ENCODE measurements around the gene NEK10.
"Not testable (repeated sequence)": the region's sequence is repeated elsewhere in the genome, so short reads cannot be mapped to it uniquely, and the experiment has no call there.

The NEK10 gene

GRCh38 chr3:27354588-27355203 lies 14.5 kb downstream of the NEK10 start:
- DNase-seq (ENCODE audit: low read depth in 3 of 3, low spot score in 1 of 3), result no peak

DNA sequence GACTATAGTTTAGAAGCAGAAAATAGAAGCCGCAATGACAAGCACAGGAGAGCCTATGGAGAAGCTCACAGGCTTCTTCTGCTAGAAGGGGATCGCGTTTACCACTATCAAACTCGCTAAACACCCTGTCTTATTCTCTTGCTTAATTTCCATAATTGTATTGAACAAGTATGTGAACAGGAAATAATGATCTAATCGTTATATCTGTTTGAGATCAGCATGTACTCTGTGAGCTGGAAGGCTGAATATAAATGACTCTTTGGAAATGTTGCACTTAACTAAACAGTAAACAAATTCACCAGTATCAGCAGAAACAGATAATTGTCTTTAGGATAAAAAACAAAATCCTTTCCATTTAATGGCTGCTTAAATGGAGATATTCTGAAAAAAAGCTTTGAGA lies 15.0 kb downstream of the NEK10 start:
- DNase-seq (ENCODE audit: low read depth in 3 of 3, low spot score in 1 of 3), result no peak

DNA sequence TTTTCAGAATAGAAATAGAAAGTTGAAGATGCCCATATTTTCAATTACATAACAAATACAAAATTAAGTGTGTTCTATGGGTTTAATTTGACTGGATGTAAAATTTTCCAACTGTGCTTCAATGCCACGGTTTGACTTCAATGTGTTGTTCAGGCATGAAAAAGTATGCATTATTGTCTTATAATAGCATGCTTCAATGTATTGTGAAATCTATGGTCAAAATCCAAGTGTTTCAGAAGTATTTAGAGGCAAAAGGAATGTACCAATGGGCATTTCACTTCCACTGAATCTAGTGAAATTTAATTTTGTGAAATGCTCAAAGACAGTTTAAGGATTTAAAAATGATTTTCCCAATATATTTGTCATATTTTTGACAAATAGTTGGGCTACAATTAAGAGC lies 16.0 kb downstream of the NEK10 start:
- DNase-seq (ENCODE audit: low read depth in 3 of 3, low spot score in 1 of 3), result no peak

- DNase-seq (ENCODE audit: low read depth in 3 of 3, low spot score in 1 of 3), result no peak
These were observed 17.1 kb downstream of the NEK10 start for GRCh38 chr3:27352047-27352446.

GRCh38 chr3:27349832-27350231 lies 19.4 kb downstream of the NEK10 start:
- no peak for DNase-seq (ENCODE audit: low read depth in 3 of 3, low spot score in 1 of 3)

DNA sequence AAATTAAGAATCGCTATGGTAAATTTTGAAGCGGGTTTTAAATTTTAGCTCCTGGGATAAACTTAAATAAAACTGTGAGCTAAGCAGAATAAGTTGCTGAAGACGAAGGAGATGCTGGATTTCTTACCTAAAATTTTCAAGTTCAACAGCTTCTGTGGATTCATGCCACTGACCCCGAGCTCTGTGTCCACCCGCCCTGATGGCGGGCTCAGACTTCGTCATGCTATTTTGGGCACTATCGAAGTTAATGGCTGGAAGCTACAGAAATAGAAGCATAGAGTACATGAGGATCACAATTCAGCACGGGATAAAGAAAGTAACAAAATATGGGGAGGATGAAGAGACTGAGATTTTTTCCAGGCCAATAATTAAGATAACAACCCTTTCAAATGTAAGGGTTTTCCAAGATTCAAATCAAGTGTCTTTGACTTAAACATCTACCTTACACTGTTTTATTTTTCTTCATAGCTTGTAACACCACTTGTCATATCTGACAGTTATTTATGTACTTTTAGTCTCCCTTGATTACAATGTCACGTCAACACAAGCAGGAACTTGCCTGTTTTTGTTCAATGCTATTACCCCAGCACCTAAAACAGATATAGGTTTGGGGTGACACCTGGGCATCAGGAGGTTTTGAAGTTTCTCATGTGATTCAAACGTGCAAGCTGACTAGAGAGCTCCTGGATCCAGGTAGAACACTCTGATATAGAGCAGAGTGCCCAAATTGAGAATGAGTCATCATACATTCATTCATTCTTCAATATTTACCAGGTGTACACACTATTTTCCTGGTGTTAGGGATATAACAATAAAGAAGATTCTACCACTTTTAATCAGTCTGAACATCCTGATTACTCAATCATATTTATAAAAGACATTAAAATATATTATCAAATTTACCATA lies 23.0 kb downstream of the NEK10 start:
- no peak for DNase-seq (ENCODE audit: low read depth in 3 of 3, low spot score in 1 of 3)

GRCh38 chr3:27345493-27345892 lies 23.7 kb downstream of the NEK10 start:
- DNase-seq (ENCODE audit: low read depth in 3 of 3, low spot score in 1 of 3), result no peak

GRCh38 chr3:27345045-27345444 lies 24.1 kb downstream of the NEK10 start:
- DNase-seq (ENCODE audit: low read depth in 3 of 3, low spot score in 1 of 3), result no peak

GRCh38 chr3:27344192-27344591 lies 25.0 kb downstream of the NEK10 start:
- DNase-seq (ENCODE audit: low read depth in 3 of 3, low spot score in 1 of 3), result no peak

- DNase-seq (ENCODE audit: low read depth in 3 of 3, low spot score in 1 of 3), result no peak
These were observed 26.9 kb downstream of the NEK10 start for GRCh38 chr3:27342267-27342666.

GRCh38 chr3:27340534-27340933 lies 28.6 kb downstream of the NEK10 start:
- DNase-seq (ENCODE audit: low read depth in 3 of 3, low spot score in 1 of 3), result no peak

GRCh38 chr3:27335571-27335970 lies 33.6 kb downstream of the NEK10 start:
- DNase-seq (ENCODE audit: low read depth in 3 of 3, low spot score in 1 of 3), result no peak

- DNase-seq (ENCODE audit: low read depth in 3 of 3, low spot score in 1 of 3), result no peak
These were observed 35.3 kb downstream of the NEK10 start for GRCh38 chr3:27333843-27334242.

DNA sequence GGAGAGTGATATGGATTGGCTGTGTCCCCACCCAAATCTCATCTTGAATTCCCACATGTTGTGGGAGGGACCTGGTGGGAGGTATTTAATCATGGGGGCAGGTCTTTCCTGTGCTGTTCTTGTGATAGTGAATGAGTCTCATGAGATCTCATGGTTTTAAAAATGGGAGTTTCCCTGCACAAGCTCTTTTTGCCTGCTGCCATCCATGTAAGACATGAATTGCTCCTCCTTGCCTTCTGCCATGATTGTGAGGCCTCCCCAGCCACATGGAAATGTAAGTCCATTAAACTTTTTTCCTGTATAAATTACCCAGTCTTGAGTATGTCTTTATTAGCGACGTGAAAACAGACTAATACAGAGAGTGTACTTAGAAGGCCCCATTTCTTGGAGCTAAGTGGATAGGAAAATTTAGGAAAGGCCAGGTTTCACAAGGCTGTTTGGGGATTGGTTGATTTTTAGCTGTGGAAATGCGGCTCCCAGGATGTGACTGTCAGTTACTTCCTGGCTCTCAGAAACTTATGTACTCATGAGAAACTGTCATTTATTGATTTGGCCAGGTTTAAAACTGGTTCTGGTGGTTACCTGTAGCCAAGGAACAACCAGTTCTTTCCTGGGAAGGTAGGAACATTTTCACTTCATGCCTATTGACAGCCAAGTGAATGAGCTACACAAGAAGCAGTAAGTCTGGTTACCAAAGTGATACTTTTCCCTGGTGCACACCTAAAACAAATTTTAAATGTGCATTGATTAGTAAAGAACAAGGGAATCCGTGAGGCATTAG lies 40.0 kb downstream of the NEK10 start:
- not testable (repeated sequence) for DNase-seq (ENCODE audit: low read depth in 3 of 3, low spot score in 1 of 3)

DNA sequence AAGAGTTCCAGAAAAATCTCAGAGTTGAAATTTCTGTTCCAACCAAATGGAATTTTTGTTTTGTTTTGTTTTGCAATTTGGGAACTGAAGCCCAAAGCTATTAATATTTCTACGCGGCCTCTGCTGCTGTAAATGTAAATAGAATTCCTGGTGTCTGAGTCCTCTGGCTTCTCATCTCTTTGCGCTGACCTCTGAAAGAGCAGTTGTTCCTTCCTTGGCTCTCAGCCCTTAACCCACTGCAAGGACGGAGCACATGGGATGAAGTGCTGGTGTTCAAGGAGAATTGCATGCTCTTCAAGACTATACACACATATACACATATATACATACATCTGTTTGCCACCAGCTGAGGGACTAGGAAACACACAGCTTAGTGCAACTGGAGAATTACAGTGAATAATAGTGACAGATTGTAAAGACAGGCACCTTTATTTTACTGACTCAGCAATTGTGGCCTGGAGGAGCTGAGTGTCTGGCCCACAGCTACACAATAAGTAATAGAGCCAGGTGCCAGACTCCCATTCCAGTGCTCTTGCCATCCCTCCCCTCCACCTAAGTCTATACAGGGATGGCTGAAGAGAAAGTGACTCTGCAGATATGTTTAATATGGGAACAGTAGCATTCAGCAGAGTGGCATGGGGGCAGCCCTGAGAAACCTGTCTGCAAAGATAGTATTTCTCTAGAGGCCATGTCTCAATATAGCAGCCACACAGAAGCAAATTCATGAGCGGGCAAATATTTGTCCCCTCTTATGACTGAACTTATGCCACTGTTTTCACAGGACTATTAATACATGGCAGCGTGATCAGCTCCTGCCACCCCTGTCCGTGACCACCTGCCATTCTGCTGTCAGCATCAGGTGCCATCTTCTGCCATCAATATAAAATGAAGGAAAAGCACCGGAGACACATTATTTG lies 42.3 kb downstream of the NEK10 start:
- DNase-seq (ENCODE audit: low read depth in 3 of 3, low spot score in 1 of 3), result no peak

DNA sequence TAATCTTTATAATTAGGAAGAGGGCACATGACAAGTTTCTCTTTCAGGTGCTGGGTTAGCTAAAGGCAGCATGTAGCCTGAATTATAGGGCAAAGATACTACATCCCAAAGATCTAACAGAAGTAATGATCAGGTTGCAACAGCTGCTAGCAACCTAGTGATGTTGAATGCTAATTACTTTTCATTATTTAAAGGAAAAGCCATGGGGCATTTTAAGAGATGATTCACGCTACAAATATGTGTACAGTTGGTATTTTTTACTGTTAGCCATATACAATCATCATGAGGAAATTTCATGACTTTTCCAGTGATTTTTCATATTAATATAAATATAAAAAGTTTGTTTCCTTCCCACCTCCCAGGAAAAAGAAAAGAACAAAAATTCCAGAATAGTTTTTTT lies 43.0 kb downstream of the NEK10 start:
- no peak for DNase-seq (ENCODE audit: low read depth in 3 of 3, low spot score in 1 of 3)

DNA sequence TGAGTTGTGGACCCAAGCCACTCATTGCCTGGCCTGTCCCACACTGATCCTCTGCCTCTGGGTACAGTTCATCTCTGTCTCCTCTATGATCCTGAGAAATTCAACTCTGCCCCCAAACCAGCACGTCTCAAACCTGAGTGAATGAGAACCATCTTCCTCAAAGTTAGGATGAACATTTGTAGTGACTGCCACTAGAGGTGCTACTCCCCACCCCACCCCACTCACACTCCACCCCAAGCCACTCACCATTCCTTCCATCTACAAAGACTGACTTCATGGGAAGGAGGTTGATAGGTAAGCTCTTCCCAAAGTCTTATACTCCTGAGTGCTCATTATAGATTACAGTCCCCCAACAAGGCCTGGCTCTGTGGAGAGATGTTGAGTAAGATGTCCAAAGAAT lies 43.8 kb downstream of the NEK10 start:
- no peak for DNase-seq (ENCODE audit: low read depth in 3 of 3, low spot score in 1 of 3)

- DNase-seq (ENCODE audit: low read depth in 3 of 3, low spot score in 1 of 3), result no peak
These were observed 44.5 kb downstream of the NEK10 start for GRCh38 chr3:27324686-27325085.

DNA sequence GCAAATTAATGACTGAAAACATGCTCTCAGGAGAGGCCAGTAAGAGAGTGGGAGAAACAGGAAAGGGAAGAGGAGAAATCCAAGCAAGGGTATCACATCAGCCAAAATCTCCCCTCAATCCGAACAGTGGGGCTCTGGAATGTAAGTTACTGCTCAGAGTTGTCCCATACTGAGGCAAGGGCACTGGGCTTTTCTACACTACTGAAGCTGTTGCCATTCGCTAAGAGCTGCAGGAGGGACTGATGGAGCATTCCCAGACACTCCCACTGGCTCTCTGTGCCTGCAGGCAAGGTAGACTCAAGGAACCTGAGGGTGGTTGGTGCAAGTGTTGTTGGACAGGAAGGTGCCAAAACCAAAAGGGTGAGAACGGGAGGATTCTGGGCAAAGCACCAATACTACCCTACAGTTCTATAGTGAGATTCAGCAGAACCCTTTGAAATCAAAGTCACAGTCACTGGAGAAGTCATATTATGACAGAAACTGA lies 46.1 kb downstream of the NEK10 start:
- no peak for DNase-seq (ENCODE audit: low read depth in 3 of 3, low spot score in 1 of 3)

DNA sequence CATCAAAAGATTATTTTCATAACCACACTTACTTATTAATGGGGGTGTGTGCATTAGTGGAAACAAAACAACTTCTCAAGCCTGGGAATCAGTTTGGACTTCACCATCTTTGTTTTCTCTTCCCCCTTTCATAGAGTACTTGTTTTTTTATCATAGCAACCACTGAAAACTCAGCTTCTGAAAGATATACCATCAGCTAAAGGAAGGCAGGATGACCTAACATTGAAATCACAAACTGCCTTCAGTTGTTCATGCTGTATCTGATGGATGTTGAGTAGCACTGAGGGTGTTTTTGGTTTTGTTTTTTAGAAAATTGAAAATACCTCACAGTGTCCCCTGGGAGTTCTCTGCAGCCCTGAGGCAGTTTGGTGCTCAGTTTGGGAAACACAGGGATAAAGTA lies 46.5 kb downstream of the NEK10 start:
- no peak for DNase-seq (ENCODE audit: low read depth in 3 of 3, low spot score in 1 of 3)
